Measurements from ENCODE around the gene MACROD1.

The MACROD1 gene

DNA sequence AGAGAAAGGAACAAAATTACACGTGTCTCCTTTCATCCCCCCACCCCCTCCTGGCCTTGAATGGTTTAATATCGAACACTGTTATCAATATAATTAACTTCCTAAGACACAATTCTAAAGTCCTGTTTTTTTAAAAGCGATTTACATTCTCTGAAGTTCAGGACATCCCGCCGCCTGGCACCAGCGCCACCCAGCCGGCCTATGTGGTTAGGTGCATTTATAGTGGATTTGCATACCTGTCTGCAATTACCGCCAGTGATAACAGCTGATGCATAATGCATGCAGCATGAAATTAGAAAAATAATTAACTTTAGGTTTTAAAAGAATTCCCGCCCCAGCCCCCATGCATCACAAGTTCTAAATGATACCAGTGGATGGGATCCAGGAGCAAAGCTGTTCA, 58.6 kb downstream of the MACROD1 start:
- DNase-seq: no peak

DNA sequence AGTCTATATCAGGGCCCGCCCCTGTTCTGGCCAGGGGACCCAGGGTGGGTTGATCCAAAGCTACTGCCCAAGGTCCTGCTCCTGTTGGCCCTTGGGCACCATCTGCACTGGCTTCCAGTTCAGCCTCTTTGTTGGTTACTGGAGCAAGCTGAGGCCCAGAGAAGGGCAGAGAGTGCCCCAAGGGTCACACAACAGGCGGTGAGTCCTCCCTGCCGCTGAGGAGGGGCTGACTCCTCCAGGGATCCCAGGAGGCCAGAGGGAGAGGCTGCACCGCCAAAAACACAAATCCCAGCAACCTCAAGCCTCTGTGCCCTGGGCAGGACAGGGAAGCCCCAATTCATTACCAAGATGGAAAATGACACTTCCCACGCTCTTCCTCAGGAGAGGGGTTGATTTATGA, 61.3 kb downstream of the MACROD1 start:
- DNase-seq: no peak

DNA sequence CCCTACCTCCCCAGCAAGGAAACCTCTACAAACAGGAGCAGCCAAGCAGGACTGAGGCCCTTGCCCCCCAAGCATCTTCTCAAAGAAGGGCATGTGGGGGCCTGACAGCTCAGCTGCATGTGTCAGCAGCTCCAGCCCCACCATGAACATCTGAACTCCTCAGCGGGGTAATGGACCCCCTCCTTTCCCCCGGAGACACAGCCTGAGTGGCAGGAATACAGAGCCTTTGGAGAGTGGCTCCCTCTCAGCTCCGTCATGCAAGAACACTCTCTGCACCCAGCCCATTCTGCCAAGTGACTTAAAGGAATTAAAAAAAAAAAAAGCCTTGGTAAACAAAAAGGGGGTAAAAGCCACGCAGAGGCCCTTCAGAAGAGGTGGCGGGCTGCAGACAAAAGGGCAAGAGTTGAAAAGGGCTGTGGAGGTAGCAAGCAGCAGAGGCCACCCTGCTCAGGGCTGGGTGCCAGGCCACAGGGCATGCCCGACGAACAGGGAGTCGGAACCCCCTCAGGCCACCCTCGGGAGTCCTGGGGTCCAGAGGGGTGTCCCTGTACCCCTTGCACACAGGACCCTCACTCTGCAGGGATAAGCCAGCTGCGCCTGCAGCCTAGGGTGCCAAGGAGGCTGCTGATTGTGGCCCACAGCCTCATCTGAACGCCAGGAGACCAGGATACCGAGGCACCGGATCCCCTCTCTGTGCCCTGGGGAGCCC, 62.5 kb downstream of the MACROD1 start:
- DNase-seq: no peak

DNA sequence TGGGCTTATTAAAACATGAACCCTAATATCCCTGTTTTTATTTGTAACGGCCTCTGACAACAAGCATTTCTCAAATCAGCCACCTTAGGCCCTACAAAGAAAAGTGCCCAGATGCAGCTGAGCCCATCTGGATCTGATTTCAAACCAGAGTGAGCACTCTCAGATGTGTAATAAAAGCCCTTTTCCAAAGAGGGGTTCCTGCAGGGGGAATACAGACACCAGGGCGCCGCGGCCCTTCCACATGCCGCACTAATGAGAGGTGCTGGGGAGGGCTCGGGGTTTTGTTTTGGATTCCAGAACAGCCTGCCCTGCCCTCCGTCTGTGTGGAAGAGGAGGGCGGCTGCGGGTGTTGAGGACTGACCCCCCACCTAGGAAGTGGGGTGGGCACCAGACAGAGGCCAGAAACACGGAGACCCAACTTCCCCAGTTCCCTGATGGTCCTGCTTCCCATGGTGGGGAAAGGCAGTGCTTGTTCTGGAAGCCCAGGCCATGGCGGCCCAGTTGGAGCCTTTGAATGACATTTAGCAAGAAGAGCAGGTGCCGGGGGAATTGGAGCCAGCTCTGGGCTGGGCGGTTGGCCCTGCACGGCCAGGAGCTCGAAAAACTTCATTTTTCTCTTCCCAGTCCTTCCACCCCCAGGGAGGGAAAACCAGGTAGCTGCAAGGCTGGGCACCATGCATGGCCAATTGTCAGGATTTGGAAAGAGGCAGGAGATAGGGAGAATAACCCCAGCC, 63.7 kb downstream of the MACROD1 start:
- no peak for DNase-seq

DNA sequence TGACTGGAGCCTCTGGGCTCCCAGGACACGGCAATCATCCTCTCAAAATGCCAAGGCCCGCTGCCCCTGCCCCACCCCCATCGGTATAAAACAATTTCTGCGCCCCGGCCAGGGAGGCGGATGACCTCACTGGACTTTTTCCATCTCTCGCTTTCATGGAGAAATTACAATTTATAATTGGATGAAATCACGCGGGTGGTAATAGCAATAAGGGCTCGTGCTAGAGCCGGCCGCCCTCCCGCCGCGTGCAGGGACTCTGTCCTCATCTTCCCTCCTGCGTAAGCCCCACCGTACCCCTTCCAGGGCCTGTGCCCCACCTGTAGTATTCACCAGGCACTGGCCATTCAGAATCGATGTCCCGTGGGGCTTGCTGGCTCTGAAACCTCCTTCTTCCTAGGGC, 64.5 kb downstream of the MACROD1 start:
- DNase-seq: no peak

DNA sequence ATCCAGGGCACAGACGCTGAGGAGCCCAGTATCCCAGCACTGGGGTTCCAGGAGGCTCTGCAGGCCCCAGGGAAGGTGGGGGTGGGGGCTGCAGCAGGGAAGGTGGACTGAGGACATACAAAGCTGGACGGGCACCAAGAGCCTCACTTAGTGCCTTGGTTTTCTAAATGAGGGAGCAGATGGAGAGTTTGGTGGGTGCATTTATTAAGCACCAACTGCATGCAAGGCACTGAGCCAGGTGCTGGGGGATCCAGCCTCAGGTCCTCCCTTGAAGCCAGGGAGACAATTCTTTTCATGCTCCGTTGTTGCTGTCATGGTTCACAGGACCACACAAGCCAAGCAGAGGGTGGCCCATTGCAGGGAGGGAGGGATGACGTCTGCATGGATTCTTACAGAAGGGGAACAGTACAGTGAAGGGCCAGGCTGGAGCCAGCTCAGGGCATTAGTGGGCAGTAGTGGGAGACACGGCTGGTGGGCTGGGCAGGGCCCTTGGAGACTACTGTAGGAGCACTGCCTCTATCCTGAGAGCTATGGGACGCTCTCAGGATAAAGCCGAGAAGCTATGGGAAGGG, 65.0 kb downstream of the MACROD1 start:
- no peak for DNase-seq

DNA sequence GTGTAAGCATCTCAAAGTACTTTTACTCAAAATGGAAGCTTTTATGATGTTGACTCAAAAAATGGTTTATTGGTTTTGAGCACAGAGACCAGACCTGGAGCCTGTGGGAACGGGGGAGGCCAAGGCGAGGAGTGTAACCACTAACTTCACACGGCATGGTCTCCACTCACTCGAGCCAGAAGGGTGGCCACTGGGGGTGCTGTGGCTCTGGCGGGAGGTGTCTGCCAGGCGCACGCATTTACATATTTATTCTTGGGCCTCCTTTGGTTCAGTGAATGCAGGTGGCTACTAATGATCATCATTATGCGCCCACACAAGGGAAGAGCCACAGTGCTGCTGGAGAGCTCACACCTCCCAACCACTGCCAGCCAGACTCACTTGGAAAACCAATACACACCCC, 65.6 kb downstream of the MACROD1 start:
- DNase-seq: peak; percentile 17

DNA sequence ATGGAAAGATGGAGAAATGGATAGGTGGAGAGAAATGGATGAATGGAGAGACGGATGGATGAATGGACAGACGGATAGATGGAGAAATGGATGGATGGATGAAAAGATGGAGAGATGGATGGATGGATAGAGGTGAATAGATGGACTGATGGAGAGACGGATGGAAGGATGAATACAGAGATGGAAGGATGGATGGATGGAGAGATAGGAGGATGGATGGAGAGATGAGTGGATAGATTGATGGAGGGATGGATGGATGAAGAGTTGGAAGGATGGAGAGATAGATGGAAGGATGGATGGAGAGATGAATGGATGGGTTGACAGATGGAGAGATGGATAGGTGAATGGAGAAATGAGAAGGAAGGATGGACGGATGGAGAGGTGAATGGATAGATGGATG, 66.5 kb downstream of the MACROD1 start:
- no peak for DNase-seq

DNA sequence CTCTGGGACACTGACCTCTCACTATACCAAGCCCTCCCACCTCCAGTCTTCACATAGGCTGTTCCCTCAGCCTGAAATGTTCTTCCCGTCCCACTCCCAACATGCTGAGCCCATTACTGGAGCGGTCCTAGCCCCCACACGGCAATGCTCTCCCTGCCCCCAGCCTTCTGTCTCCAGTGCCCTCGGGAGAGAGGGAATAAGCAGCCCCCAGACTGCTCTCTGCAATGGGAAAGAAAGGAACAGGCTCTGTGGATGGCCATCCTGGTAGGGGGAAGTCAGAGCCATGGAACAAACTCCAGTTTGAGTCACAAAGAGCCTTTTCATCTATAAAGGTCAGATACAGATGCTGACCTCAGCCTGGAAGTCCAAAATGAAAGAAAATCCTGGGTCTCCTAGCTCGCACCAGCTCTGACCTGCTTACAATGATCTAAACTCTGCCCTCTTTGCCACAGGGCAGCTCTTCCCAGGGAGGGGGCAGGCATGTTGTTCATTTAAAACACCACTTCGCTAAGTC, 67.5 kb downstream of the MACROD1 start:
- DNase-seq: no peak

DNA sequence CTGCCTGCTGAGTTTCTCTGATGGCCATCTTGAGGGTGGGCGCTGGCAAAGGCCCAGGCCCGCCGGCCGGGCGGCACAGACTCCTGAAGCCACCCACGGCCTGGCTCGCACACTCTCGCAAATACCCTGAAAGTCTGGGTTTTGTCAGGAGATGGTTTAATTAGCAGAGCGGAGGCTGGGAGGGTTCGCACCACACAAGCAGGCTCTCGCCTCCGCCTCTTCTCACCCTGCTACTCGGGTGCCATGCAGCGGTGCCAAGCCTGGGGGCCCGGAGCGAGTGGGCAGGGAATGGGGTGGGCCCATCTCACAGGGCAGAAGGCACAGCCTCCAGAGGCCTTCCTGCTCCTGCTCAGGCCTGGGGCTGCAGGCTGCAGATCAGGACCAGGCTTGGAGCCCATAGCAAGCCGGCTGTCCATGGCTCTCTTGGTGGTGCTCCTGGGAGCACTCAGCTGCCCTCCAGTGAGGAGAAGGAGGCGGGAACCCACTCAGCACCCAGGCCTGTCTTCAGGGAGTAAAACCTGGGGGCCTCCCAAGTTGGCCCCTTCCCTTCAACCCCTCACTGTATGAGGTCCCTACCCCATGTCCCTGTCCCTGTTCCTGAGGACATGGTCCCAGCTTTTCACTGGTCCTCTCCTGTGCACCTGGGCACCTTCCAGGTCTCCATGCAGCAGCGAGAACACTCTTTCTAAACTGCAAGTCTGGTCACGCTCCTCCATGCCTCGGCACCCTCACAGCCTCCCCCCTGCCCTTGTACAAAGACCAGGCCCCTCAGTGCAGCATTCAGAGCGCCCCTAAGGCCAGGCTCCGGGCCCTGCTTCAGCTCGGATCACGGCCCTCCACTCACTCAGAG, 68.2 kb downstream of the MACROD1 start:
- no peak for DNase-seq

DNA sequence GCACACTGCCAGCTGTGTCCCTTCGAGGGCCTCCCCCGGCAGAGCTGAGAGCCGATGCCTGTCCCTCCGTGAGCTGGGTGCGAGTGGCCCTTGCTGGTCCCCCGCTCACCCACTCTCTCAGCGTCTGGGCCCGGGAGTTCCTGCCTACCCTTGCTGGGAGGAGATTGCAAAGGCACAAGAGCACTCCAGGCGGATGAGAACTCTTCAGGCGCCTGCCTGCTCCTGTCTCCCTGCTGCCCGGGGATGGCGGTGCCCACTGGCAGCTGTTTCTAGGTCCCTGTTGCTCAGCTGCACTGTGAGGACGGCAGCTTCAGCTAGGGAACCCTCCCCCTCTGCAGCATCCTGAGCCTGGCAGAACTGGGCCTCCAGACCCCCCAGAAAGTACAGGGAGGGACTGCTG, 69.1 kb downstream of the MACROD1 start:
- DNase-seq: no peak

DNA sequence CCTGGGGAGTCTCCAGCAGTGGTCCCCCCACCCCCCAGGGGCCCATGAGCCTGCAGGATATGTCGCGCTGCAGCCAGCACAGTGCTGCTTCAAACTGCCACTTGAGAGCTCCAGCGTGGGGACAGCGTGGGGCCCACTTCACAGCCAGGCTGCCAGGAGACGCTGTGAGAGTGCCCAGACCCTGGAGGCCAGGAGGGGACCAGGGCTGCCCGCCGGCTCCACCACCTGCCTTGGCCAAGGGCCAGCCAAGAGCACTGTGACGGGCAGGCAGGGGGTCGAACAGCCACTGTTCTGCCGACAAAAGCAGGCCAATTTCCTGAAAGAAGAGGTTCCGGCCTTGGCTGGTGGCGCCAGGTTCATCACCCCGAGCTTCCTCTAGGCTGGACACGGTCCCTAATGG, 70.0 kb downstream of the MACROD1 start:
- no peak for DNase-seq

DNA sequence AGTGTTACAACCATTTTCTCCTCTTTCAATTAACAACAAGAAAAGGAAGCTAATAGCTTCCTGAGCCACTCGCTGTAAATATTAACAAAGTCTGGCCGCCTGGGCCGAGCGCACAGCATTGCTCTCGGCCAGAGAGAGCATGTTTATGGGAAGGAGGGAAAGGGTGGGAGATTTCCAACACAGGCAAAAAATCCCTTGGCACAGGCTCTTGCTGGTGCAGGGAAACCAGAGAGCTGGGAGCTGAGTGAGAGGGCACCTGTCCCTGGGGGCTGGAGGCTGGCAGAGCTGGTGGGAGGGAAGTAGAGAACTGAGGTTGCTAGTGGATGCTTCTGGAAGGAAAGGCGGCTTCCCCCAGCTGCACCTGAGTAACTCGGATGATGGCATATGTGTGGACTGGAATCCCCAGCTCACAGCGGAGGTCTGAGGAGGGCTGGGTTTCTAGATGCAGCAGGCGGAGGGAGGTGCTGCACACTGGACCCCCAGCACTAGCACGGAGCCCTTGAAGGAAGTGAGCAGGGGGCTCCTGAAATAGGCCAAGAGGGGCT, 70.6 kb downstream of the MACROD1 start:
- no peak for DNase-seq

DNA sequence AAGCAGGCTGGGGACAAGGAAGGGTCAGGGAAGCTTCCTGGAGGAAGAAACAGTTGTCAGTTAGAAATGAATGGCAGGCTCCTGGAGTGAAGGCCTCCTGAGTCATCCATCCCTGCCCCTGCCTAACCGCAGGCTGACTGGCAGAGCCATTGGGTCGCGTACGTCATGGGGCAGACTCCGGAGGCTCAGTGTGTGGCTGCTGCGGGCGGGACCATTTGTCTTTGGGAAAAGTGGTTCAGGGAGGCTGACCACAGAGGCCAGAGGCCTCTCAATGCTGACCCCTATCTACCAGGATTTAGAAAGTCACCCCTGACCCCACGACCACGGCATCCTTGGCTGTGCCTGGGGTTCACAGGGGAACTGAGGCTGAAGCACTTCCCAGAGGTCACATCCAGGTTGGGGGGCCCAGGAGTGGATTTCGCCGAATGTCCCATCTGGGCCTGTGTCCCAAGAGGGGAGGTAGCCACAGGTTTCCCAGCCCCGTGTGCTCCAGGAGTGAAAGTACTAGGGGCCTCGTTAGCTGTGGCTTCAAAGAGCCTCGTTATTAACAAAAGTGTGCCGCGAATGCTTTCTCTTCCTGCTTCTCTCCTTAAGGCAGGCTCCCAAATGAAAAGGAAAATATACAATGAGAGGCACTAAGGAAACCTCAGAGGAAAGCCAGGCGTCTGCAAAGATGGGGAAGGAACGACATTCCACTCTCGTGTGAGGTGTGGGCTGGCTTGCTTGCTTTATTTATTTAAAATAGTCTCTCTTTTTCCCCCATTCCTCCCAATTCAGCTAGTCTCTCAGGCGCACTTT, 71.3 kb downstream of the MACROD1 start:
- peak; percentile 66 for DNase-seq

DNA sequence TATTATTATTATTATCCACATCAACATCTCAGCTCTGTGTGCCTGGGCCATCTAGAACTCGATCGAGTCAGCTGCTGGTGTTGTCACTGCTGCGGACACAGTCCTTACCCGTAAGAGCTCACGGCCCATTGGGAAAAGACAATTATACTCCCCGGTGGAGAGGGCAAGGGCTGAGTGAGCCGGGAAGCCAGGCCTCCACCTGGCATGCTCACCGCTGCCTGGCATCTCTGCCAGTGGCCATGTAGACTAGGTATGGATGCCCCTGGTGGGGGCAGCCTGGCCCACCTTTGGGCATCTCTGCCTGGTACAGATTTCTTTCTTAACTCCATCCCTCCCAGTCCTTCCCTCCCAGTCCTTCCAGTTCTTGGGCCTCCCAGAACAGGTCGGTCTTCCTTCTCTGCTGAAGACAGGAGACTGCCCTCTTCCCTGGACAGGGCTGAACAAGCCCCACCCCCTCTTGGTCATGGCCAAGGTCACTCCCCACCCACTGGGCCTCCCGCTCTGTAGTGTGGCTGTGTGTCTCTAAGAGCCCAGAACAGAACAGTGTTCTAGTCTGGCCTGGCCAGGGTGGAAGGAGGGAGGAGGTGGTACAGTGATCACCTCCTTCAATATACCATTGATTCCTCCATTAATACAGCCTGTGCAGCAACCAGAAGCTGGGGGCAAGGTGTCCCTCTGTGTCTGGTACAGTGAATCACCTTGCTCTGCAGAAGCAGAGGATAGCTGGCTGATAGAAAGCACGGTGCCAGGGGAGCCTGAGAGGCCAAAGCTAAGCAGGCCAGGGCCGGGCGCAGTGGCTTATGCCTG, 72.5 kb downstream of the MACROD1 start:
- DNase-seq: no peak

DNA sequence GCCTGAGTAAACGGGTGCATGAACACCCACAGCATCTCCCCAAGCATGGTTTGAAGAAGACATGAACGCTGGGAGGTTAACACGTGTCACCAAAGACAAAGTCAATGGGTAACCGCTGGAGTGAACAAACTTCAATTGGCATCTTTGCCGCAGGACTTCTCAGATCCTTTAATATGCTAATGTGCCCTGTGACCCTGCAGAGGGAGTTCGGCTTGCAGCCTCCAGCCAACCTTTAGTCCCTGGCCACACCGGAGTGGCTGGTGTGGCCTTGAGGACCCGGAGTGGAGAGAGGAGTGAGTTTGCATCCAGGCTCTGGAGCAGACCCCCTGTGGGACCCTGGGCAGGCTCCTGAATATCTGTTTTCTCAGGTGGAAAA, 73.2 kb downstream of the MACROD1 start:
- no peak for DNase-seq

DNA sequence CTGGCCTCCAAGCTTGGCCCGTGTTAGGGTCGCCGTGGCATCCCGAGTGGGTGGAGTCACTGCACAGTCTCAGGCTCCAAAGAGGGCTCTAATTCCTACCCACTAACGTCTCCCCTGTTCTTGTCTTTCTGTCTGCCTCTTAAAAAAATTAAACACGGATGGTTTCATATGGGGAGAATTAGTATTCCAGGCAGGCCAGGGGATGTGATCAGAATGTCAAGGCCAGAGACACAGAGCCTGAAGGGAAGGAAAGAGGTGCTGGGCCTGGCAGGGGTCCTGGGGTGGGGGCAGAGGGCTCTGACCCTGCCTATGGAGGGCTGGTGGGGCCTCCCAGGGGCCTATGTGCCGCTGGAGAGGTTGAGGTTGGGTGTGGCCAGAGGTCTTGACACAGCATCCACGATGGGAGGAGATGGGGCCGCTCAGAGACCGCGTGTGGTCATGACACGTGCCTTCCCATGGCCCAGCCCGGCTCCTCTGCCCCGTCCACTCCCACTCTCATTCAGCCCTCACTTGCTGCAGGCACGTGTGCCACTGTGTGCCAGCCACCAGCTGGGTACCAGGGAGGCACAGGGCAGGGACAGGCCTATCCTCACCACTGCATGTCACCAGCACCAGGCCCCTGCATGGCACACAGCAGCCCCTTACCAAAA, 73.7 kb downstream of the MACROD1 start:
- peak; percentile 36 for DNase-seq

DNA sequence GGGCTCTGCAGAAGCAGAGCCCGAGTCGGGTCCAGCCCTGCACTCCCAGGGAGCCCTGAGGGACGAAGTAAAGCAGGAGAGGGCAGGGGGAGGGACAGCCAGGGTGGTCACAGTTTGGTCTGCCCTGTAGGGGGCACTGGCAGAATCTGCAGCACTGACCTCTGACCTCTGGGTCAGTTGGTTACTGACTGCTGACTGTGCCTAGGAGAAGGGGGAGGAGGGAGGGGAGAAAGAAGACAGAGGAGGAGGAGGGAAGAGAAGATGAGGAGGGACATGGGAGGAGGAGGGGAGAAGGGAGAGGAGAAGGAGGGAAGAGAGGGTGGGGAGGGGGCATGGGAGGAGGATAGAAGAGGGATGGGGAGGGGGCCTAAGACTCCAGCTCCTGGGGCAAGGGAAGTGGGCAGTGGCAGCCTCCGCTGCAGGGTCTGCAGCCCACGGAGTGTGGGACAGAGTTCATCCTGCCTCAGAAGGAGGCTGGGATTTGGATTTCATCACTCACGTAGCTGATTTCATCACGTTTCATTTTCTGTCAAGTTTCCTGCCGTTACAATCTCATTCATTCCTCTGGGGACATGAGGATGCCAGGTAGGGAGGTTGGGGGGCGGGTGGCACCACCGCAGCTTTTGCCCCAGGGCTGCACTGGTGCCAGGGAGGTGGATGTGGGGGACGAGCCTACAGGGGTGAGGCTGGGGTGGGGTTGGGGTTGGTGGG, 75.0 kb downstream of the MACROD1 start:
- peak; percentile 24 for DNase-seq

DNA sequence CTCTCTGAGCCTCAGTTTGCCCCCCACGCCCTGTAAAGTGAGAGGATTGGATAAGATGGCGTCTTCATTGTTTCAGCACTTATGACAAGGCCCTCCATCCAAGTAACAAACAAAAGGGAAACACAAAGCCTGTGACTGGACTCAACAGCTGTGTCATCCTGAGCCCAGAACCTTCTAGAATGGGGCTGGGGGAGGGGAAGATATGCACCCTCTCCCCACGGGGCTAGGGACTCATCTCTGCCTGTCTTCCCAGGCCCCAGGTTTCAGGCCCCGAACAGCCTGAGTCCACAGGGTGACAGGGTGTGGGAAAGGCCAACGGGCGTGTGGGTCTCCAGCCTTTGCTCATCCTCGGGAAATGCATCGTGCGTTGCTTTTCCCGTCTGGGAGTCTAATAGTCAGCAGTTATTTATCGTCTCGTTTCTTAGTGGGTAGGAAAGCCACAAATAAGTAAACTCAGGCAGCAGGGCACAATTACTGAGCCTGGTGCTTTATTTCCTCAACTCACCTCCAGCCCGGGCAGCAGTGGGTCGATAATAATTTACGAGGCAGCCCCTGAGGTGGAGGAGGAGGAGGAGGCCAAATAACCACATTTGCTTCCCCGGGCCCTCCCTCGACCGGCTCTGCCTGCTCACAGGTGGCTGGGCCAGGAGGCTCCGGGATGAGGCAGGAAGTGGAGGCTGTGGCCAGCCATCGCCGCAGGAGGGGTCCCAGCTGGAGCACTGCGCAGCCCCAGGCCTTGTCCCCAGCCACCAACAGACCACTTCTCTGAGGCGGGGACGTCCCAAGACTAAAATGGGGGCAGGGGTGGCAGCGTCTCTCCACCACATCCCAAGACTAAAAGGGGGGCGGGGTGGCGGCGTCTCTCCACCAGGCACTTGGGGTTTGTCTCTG, 75.8 kb downstream of the MACROD1 start:
- DNase-seq: no peak

Data from hematopoietic multipotent progenitor cell treated with erythropoietin and hydrocortisone succinate and interleukin-3 and kit ligand, for 6 days (in vitro differentiated cells).